NCI-H2171 (cell line): ENCODE results near the gene SUSD6.
"Not testable (repeated sequence)": the region's sequence is repeated elsewhere in the genome, so short reads cannot be mapped to it uniquely, and the experiment has no call there.

Experiments used
- DNase-seq: peaks from one replicate; lab custom pipeline; 2025; lab: John Stamatoyannopoulos, UW

The SUSD6 gene

GRCh38 chr14:69713209-69713781 is 101.9 kb downstream of the SUSD6 start:
- DNase-seq = peak; percentile 85

DNA sequence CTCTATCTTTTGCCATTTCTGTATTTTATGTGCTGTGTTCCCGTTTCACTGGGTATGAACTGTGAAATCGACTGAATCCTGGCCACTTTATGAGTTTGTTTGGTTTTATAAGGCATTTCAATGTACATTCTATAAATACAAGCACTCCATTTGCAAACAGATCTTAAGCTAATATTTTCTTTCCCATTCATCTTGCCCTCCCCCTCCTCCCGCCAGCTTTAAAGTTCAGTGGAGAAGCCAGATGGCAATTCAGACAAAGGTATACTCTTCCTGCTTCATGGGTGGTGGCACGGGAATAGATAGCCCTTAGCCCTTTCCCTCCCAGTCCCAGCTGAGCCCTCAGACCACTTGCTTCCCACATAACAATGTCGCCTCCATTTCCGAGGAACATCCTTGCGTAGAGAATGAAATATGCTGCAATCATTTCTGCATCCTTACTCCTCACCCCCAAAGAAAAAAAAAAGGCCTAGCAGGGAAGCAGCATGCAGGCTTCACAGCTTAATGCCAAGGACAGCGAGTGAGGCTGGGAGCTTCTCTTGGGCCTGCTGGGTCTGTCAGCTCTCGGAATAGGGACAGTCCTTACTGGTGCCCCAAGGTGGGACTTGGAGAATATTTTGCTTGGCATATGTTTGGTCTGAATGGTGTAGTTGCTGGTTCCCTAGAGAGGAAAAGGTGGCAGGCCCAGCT is 102.7 kb downstream of the SUSD6 start:
- peak; percentile 51 for DNase-seq

DNA sequence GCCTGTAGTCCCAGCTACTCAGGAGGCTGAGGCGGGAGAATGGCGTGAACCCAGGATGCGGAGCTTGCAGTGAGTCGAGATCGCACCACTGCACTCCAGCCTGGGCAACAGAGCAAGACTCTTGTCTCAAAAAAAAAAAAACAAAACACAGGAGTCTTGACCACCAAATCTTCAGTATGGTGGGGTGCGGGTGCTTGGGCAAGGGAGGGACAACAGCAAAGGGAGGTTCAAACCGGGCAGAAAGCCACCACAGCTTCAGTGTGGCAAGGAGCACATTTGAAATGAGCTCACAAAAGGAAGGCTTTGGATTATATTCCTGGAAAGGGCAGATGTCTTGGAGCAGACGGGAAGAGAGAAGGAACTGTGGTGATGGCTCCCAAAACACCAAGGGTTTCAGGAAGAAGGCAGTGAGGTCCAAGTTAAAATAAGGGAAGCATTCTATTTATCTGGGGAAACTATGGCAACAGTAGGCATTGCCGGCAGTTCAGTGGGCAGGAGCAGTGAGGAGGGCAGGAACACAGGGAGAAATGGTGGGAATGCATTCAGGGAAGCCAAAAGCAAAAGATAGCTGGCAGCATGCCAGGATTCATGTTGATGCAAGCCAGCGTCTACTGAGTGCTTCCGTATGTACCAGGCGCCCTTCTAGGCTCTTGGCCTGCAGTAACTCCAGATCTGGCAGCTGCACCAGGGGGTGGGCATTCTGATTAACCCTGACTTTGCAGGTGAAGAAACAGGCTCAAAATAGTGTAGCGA is 104.5 kb downstream of the SUSD6 start:
- peak; percentile 94 for DNase-seq

DNA sequence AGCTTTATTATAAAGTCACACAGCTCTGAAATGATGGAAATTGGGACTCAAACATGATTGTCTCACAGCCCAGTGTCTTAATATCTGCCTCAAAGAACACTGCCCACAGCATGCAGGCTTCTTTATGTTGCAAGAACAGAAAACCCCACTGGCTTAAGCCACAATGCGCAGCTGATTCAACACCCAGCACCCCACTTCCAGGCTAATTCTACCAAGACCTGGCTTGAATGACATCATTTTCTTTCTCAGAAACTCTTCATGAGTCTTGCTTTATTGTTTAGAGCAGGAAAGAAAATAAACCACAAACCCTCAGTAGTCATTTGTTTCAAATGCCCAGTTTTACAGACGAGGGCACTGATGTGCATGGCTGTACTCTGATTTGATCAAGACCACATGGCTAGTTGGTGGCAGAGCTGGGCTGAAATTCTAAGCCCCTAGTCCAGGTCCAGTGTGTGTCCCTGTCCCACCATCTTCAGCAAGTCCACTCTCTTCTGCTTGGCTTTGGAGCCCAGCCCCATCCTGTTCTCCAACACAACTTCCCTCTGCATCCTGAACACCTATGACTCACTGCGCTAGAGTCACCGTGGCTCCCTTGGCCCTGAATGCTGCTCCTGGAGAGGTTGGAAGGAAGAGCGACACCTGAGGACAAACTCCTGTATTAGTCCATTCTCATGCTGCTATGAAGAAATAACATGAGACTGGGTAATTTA is 105.2 kb downstream of the SUSD6 start:
- DNase-seq = no peak

GRCh38 chr14:69718614-69719013 is 107.2 kb downstream of the SUSD6 start:
- DNase-seq = not testable (repeated sequence)

DNA sequence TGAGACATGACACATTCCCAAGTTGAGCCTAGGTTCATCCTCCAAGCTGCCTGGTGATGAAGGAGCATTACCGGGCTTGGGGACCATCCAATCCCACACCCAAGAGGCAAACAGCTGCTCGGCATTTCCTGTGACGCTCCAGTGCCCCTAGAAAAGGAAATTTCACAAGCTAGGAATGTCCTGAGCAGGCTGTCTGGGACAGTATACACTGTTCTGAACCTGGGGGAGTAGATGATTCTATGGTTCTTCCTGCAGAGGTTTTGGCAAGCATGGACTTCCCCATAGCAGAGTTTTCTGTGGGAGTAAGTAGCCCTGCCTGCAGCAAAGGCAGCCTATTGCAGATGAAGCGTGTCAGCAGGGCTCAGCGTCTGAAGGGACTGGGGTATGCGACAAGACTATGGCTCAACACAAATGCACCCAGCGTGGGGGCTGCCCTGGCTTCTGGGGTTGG is 108.1 kb downstream of the SUSD6 start:
- no peak for DNase-seq

DNA sequence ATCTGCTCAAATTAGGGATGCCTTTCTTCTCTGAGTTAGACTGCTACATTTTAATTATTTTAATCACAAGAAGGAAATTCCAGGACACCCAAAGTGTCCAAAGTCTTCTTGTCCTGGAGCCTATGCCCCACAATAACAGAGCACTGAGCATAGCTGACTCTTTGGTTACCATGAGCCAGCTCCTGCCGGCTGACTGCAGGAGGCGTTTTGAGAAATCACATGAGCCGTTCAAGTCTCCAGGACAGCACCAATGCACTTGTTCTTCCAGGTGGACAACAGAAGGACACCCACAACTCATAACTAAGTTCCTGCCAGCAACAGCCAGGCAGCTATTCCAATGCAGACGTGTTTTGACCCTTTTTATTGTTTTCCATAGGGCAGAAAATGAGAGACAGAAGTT is 109.5 kb downstream of the SUSD6 start:
- no peak for DNase-seq

DNA sequence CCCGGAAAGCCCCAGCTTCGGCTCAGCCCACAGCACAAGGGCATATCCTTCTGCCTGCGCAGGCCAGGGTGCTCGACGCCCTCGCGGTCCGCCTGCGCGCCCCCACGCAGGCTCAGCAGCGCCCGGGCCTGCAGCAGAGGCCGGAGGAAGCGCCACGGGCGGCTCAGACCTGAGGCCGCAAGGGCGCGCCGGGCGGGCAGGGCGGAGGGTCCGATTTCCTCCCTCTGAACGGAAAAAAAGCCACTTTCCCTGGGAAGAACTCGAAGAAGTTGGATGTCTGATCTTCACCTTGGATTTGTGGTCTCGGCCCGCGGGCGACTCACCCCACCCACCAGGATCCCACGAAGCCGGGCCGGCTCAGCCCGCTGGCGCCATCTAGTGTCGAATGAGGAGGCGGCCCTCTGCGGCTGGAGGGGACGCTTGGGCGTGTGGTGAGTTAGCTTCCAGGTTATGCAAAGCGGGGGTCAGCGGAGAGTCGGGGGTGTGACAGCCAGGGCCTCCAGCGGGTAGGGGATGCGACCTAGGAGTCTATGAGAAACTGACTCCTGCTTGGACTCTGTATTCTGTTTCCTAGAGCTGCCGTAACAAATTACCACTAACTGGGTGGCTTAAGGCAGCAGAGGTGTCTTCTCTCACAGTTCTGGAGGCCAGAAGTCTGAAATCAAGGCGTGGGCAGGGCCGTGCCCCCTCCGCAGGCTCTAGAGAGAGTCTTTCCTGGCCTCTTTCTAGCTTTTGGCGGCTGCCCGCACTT is 115.5 kb downstream of the SUSD6 start:
- peak; percentile 42 for DNase-seq

DNA sequence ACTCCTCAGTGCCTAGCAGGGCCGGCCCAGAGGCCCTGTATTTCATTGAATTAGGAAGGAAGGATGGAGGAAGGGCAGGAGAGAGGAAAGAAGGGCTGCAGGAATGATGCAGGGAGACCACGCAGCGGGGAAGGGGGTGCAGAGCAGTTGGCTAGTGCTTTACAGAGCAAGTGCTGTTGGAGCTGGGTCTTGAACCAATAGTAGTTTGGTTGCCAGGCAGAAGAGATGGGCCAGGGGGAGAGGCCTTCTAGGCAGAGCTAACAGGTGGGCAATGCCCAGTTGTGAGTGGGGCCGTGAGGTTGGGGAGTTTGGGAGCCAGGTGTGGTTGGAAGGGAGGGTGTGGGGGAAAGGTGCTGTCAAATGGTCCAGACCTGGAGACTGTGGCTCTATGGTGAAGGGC is 116.5 kb downstream of the SUSD6 start:
- no peak for DNase-seq

GRCh38 chr14:69731919-69732598 is 120.7 kb downstream of the SUSD6 start:
- not testable (repeated sequence) for DNase-seq

- DNase-seq = not testable (repeated sequence)
Measured at GRCh38 chr14:69736405-69736804, 125.0 kb downstream of the SUSD6 start.

DNA sequence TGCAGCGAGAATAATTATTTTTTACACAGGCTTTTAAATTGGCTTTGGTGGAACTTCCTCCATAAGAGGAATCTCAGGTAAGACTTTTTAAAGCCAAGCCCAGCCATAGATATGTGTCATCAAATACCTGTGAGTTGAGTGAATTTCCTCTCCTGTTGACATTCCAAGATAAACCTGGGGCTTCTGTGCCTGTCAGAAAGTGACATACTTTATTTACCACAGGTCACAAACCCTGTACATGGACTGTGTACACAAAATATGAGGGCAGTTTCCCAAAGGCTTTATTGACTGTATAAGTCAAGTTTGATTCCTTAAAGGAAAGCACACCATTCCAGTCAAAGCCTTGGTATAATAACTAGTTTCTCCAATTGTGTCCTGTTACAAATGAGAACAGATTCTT is 129.7 kb downstream of the SUSD6 start:
- DNase-seq = no peak

DNA sequence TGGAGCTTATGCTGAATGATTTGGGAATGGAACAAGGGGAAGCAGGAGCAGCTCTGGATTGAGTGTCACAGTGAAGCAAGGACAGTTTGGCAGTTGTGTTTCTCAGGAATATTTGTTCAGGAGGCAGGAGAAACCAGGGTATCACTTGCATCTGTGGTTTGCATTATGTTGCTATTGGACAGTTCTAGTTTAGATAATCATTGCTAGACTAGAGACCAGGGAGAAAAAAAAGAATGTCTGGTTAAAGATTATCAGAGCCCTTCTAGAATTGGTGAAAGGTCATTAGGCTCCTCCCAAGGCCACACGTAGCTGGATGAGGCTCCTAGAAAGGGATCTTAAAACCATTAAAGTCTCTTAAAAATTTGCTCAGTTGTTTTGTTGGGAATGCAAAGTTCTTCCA is 138.6 kb downstream of the SUSD6 start:
- DNase-seq = no peak

GRCh38 chr14:69750495-69750894 is 139.1 kb downstream of the SUSD6 start:
- DNase-seq = no peak

- DNase-seq = no peak
Measured at GRCh38 chr14:69752773-69753172, 141.4 kb downstream of the SUSD6 start.

DNA sequence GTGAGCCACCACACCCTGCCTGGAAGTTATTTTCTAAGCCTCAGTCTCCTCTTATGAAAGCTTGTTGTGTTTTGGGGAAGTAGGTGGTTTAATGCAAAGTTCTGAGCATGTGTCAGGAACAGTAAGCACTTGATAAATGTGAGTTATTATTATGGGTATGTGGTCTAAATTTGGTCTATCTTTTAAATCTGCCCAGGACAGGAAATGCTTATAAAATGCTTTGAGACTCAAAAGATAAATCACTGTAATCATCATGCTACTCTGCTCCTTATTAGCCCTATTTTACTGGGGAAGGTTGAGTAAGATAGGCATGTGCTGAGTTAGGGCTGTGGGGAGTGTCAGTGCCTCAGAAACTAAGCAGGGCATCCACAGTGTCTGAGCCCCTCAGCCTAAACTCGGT is 142.5 kb downstream of the SUSD6 start:
- no peak for DNase-seq

- no peak for DNase-seq
Measured at GRCh38 chr14:69754487-69754886, 143.1 kb downstream of the SUSD6 start.

- no peak for DNase-seq
Measured at GRCh38 chr14:69755296-69755695, 143.9 kb downstream of the SUSD6 start.

DNA sequence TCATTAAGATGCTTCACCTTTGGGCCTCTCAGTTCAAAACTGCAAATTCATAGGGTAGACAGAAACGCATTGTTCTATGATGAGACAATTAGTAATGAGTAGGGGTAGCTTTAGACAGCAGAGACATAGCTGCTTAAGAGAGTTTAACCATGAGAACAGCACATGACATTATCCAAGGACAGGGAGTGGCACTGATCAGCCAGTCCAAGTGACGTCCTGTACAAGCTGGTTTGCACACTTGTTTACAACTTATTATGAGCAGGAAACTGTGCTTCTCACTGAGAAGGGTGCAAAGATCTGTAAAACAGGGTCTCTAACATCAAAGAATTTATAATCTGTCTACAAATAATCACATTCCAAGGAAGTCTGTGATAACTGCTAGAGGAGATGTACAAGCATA is 144.4 kb downstream of the SUSD6 start:
- DNase-seq = no peak

GRCh38 chr14:69756298-69756697 is 144.9 kb downstream of the SUSD6 start:
- DNase-seq = no peak

- DNase-seq = no peak
Measured at GRCh38 chr14:69760810-69761209, 149.4 kb downstream of the SUSD6 start.
